MM.1S (cell line): ENCODE results near the gene SLC6A11.

Experiments
- DNase-seq: peaks from one replicate; pipeline ENCODE4 v3.0.0-alpha.2; 2015
- H2AFZ ChIP-seq: fragments of 300-600 bp; sonication (generic); 2 replicates; pipeline ENCODE4 v1.6.0; 2016; ENCODE audit warnings: antibody characterized with exemption, low read length
- H3F3A ChIP-seq: fragments of 300-600 bp; sonication (generic); 2 replicates; pipeline ENCODE4 v1.6.1; 2016; ENCODE audit warnings: mild to moderate bottlenecking, antibody characterized with exemption, low read length, moderate library complexity, mixed read lengths; ENCODE audit not compliant: insufficient read depth
- H3K27ac ChIP-seq: fragments of 300-600 bp; sonication (generic); 2 replicates; pipeline ENCODE4 v1.5.1; 2016; ENCODE audit warnings: mild to moderate bottlenecking, low read length
- H3K27me3 ChIP-seq: fragments of 300-600 bp; sonication (generic); replicated peaks from 2 replicates; pipeline ENCODE4 v1.6.0; 2016; ENCODE audit warnings: low read length; ENCODE audit not compliant: insufficient read depth
- H3K36me3 ChIP-seq: fragments of 300-600 bp; sonication (generic); replicated peaks from 2 replicates; pipeline ENCODE4 v1.6.1; 2016; ENCODE audit warnings: mild to moderate bottlenecking, low read length, mixed read lengths; ENCODE audit not compliant: insufficient read depth
- H3K4me1 ChIP-seq: fragments of 300-600 bp; sonication (generic); 2 replicates; pipeline ENCODE4 v1.6.1; 2016; ENCODE audit warnings: low read length, mixed read lengths
- H3K4me2 ChIP-seq: fragments of 300-600 bp; sonication (generic); 2 replicates; pipeline ENCODE4 v1.6.0; 2016; ENCODE audit warnings: low read depth, low read length
- H3K4me3 ChIP-seq: fragments of 300-600 bp; sonication (generic); 2 replicates; pipeline ENCODE4 v1.5.1; 2016; ENCODE audit warnings: low read length, mixed read lengths
- H3K79me2 ChIP-seq: fragments of 300-600 bp; sonication (generic); 2 replicates; pipeline ENCODE4 v1.6.1; 2016; ENCODE audit warnings: mixed run types, low read length, mixed read lengths
- H3K9ac ChIP-seq: fragments of 300-600 bp; sonication (generic); 2 replicates; pipeline ENCODE4 v1.6.1; 2016; ENCODE audit warnings: low read length, mixed read lengths
- H3K9me2 ChIP-seq: fragments of 300-600 bp; sonication (generic); replicated peaks from 2 replicates; pipeline ENCODE4 v1.6.1; 2016; ENCODE audit warnings: mild to moderate bottlenecking, low read length, mixed read lengths; ENCODE audit not compliant: insufficient read depth
- H3K9me3 ChIP-seq: fragments of 300-600 bp; sonication (generic); replicated peaks from 2 replicates; pipeline ENCODE4 v1.6.1; 2016; ENCODE audit warnings: mild to moderate bottlenecking, low read length, mixed read lengths; ENCODE audit not compliant: insufficient read depth
- H4K20me1 ChIP-seq: fragments of 300-600 bp; sonication (generic); 2 replicates; pipeline ENCODE4 v1.6.1; 2016; ENCODE audit warnings: mild to moderate bottlenecking, low read length, moderate library complexity, mixed read lengths; ENCODE audit not compliant: insufficient read depth
- EZH2 ChIP-seq: fragments of 300-600 bp; sonication (generic); optimal IDR thresholded peaks from 2 replicates; pipeline ENCODE3; 2017; ENCODE audit warnings: low read depth, mild to moderate bottlenecking, antibody characterized with exemption, low read length, mixed read lengths
- EZH2phosphoT487 ChIP-seq: fragments of 300-600 bp; sonication (generic); IDR thresholded peaks from 2 replicates; pipeline ENCODE4 v1.6.1; 2018; ENCODE audit warnings: antibody characterized with exemption, low read length
- TF ChIP-seq, protein P1 (sequence below): fragments of 300-600 bp; sonication (generic); IDR thresholded peaks from 2 replicates; pipeline ENCODE4 v1.5.1; 2016; ENCODE audit warnings: antibody characterized with exemption, low read length, mixed read lengths

The SLC6A11 gene

DNA sequence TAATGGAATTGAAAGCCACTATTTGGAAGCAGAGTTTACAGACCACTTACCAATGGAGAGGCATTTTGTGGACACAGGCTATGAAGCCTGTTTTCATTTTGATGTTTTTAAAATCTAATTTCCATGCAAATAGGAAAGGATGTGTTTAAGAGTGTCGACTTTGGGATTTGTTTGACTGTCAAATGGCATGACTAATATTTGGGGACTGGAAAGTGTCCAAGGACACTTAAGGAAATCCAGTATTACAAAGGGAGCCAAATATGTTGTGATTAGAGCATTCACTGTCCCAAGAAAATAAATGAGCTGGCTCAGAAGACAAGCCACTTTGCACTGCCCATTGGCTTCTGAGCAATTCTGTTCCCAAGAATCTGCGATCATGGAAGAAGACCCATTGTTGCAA lies 34.0 kb upstream of the SLC6A11 start:
- Histone ChIP-seq H3K4me3 (no peak overlapping the region), H3K9me3 (no peaks in the 10 kb centered on the region), H3K9me2 (no peaks in the 10 kb centered on the region), H4K20me1 (no peaks in the 10 kb centered on the region), H3K36me3 (no peaks in the 10 kb centered on the region), H3F3A (no peaks in the 10 kb centered on the region), H3K27ac (no peak overlapping the region), H3K27me3 (no peaks in the 10 kb centered on the region; the same call in 1 of the 2 replicates), H3K79me2 (no peaks in the 10 kb centered on the region), H3K4me1 (no peaks in the 10 kb centered on the region), H3K9ac (no peak overlapping the region), H2AFZ (no peak overlapping the region), H3K4me2 (no peak overlapping the region)
- DNase-seq: no peak
- TF ChIP-seq EZH2: no peak

DNA sequence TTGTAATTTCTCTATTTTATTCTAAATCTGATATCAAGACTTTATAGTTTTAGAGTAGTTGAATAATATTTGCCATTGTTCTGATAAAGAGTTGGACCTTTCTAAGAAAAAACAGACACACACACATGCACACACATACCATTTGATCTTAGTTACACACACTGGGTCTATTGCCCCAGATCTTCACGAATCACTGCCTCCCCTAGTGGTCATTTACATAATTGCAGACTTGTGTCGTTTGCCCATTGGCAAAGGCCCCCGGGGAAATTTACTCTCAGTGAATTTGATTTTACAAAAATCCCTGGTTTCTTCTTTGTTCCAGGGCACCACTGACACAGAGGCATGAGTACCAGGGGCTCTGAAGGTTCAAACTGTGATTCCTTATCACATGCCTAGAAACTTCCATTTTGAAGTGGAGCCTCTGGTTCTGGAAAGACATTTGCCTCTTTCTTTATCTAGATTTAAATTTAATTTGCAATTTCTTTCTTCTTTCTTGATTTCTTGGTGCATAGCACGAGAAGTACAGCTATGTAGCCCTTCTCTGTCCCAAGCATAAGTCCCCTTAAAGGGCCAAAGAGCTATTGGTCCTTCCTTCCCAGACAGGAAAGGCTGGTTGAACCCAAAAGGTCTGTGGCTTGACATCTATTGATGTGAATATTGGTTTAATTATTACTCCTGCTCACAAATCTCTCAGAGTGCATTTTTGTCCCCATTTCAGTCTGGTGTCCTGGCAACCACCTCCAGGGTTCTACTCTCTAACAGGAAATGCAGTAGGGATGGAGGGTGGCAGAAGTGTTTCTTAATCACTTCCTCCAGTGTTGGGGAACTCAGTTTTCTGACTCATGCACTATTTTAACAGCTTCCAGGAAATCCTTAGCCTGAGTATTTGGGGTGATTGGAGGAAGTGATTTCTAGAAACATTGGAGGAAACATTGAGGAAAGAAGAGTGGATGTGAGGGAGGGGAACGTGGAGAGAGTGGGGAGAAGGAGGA lies 32.4 kb upstream of the SLC6A11 start:
- H3K4me3 ChIP-seq: no peak overlapping the region
- no peaks in the 10 kb centered on the region for H3K9me3 ChIP-seq
- DNase-seq: peak; percentile 48
- H2AFZ ChIP-seq: no peak overlapping the region
- H3K27ac ChIP-seq: no peak overlapping the region
- no peaks in the 10 kb centered on the region for H3F3A ChIP-seq
- no peaks in the 10 kb centered on the region for H4K20me1 ChIP-seq
- no peak overlapping the region for H3K9ac ChIP-seq
- H3K79me2 ChIP-seq: no peaks in the 10 kb centered on the region
- no peaks in the 10 kb centered on the region for H3K9me2 ChIP-seq
- no peaks in the 10 kb centered on the region for H3K36me3 ChIP-seq
- H3K4me2 ChIP-seq: no peak overlapping the region
- no peaks in the 10 kb centered on the region for H3K4me1 ChIP-seq
- TF ChIP-seq EZH2phosphoT487: no peak
- TF ChIP-seq, protein P1, sequence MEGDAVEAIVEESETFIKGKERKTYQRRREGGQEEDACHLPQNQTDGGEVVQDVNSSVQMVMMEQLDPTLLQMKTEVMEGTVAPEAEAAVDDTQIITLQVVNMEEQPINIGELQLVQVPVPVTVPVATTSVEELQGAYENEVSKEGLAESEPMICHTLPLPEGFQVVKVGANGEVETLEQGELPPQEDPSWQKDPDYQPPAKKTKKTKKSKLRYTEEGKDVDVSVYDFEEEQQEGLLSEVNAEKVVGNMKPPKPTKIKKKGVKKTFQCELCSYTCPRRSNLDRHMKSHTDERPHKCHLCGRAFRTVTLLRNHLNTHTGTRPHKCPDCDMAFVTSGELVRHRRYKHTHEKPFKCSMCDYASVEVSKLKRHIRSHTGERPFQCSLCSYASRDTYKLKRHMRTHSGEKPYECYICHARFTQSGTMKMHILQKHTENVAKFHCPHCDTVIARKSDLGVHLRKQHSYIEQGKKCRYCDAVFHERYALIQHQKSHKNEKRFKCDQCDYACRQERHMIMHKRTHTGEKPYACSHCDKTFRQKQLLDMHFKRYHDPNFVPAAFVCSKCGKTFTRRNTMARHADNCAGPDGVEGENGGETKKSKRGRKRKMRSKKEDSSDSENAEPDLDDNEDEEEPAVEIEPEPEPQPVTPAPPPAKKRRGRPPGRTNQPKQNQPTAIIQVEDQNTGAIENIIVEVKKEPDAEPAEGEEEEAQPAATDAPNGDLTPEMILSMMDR: peak; percentile 85
- H3K27me3 ChIP-seq: no peaks in the 10 kb centered on the region; the same call in 1 of the 2 replicates

DNA sequence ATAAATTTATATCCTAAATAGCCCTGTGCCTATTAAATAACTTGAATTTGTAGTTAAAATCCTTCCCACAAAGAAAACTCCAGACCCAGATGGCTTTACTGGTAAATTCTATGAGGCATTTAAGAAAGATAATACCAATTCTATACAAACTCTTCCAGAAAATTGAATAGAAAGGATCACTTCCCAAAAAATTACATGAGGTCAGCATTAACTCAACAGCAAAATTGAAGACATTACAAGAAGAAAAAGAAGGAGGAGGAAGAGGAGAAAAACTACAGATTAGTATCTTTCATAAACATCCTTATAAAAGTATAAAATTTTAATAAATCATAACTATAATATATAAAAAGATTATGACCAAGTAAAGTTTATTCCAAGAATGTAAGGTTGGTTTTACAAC lies 29.4 kb upstream of the SLC6A11 start:
- Histone ChIP-seq H3K4me3 (no peak overlapping the region), H3K4me1 (no peaks in the 10 kb centered on the region), H3K9me3 (no peaks in the 10 kb centered on the region), H4K20me1 (no peaks in the 10 kb centered on the region), H3K36me3 (no peaks in the 10 kb centered on the region), H3F3A (no peaks in the 10 kb centered on the region), H3K27me3 (no peaks in the 10 kb centered on the region; the same call in 1 of the 2 replicates), H3K79me2 (no peaks in the 10 kb centered on the region), H3K9ac (no peak overlapping the region), H3K9me2 (no peaks in the 10 kb centered on the region), H2AFZ (no peak overlapping the region), H3K4me2 (no peak overlapping the region), H3K27ac (no peak overlapping the region)
- DNase-seq: no peak
- TF ChIP-seq, protein P1: no peak
- TF ChIP-seq EZH2phosphoT487 (no peak), EZH2 (no peak)

DNA sequence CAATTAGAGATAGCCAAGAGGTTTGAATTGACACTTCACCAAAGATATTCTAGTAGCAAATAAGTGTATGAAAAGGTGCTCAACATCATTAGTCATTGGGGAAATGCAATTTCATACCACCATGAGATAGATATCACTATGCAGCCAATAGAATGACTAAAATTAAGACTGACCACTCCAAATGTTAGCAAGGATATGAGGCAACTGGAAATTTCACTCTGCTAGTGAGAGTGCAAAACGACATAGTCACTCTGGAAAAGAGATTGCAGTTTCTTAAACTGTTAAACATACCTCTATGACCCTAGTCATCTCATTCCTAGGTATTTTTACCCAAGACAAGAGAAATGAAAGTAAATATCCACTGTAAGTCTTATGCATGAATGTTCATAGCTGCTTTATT lies 27.6 kb upstream of the SLC6A11 start:
- H2AFZ ChIP-seq: no peak overlapping the region
- no peak overlapping the region for H3K9ac ChIP-seq
- no peak for DNase-seq
- no peaks in the 10 kb centered on the region for H3K79me2 ChIP-seq
- no peaks in the 10 kb centered on the region for H3K36me3 ChIP-seq
- TF ChIP-seq, protein P1: no peak
- TF ChIP-seq EZH2 (no peak), EZH2phosphoT487 (no peak)
- H3K27me3 ChIP-seq: peaks cover 8% of the 10 kb centered on the region; the same call in 1 of the 2 replicates
- no peak overlapping the region for H3K4me3 ChIP-seq
- no peaks in the 10 kb centered on the region for H3K9me2 ChIP-seq
- H3K27ac ChIP-seq: no peak overlapping the region
- H3K9me3 ChIP-seq: no peaks in the 10 kb centered on the region
- no peak overlapping the region for H3K4me2 ChIP-seq
- no peaks in the 10 kb centered on the region for H4K20me1 ChIP-seq
- no peaks in the 10 kb centered on the region for H3K4me1 ChIP-seq
- H3F3A ChIP-seq: no peaks in the 10 kb centered on the region
